Activated T-cell treated with anti-CD3 and anti-CD28 coated beads, Interleukin-2, amount 50 U/mL, for 72 hours (primary cell): ENCODE results near the gene SPAG4. TPM values are rescaled to one million over a fixed set of nuclear protein-coding genes. Genes with fewer than 3 reads are reported as not detected.

Experiments used
- ATAC-seq, 2 donors: fragments of 150-1000 bp; cut with Tn5 transposase; replicated peaks in 1 of 2; 2 replicates each; pipeline ENCODE4 v1.10.0; 2021; ENCODE audit warnings: moderate library complexity in 2 of 2, mild to moderate bottlenecking in 1 of 2
- DNase-seq, 2 donors: peaks; one replicate each; pipeline ENCODE4 v3.0.0; 2021 to 2022; ENCODE audit warnings: mixed read lengths in 1 of 2
- H3K27ac Mint-ChIP-seq: one replicate; pipeline ENCODE4 v1.8.0; 2022; ENCODE audit warnings: mild to moderate bottlenecking, moderate library complexity, mixed read lengths
- H3K27me3 Mint-ChIP-seq: one replicate; pipeline ENCODE4 v1.8.0; 2022; ENCODE audit warnings: low read depth, mixed read lengths
- H3K36me3 Mint-ChIP-seq, 2 donors: one replicate each; pipeline ENCODE4 v1.8.0; 2022; ENCODE audit warnings: mixed read lengths in 2 of 2, mild to moderate bottlenecking in 1 of 2; ENCODE audit not compliant: insufficient read depth in 2 of 2
- H3K4me1 Mint-ChIP-seq: one replicate; pipeline ENCODE4 v1.8.0; 2022; ENCODE audit warnings: low read depth, mixed read lengths
- H3K4me3 Mint-ChIP-seq, 2 donors: one replicate each; pipeline ENCODE4 v1.8.0; 2022; ENCODE audit warnings: mild to moderate bottlenecking in 2 of 2, mixed read lengths in 2 of 2, moderate library complexity in 2 of 2
- H3K9me3 Mint-ChIP-seq, 2 donors: one replicate each; pipeline ENCODE4 v1.8.0; 2022; ENCODE audit warnings: mixed read lengths in 2 of 2
- total RNA-seq, 2 donors: library from RNA; stranded (reverse); gene quantifications; one replicate each; pipeline ENCODE4 v1.2.3, GENCODE V29; 2022

The SPAG4 gene
- total RNA-seq: 1 to 10 TPM; 8.7 to 9.8 TPM

- Mint-ChIP-seq H3K27ac (peak within 1 kb of the TSS; percentile 89), H3K36me3 (no peaks in the 10 kb centered on the region), H3K9me3 (no peaks in the 10 kb centered on the region), H3K4me3 (peak within 1 kb of the TSS; percentile 86 to 89), H3K27me3 (no peaks in the 10 kb centered on the region), H3K4me1 (peaks cover 55% of the 10 kb centered on the region)
- peak; percentile 80 to 100 for DNase-seq
- peak; percentile 83 to 85 for ATAC-seq
Observed at GRCh38 chr20:35615667-35616464, at the start of gene SPAG4. SPAG4 (plus strand) TSS chr20:35615829; CDS start chr20:35616004, 175 bp downstream.

- no peak for DNase-seq
- no peak overlapping the region for H3K4me3 Mint-ChIP-seq
- ATAC-seq: peak in 1 of 2 donors; percentile 28
- no peak overlapping the region for H3K27ac Mint-ChIP-seq
- peaks cover 5% of the 10 kb centered on the region for H3K4me1 Mint-ChIP-seq
- H3K27me3 Mint-ChIP-seq: peaks cover 5% of the 10 kb centered on the region
- peaks cover 2 to 5% of the 10 kb centered on the region in 2 donors for H3K36me3 Mint-ChIP-seq
- peaks cover 0 to 2% of the 10 kb centered on the region in 2 donors for H3K9me3 Mint-ChIP-seq
Observed at GRCh38 chr20:35568645-35569044, 47.0 kb upstream of the SPAG4 start.

- Mint-ChIP-seq H3K27ac (no peak overlapping the region), H3K27me3 (peaks cover 5% of the 10 kb centered on the region), H3K9me3 (peaks cover 0 to 2% of the 10 kb centered on the region in 2 donors), H3K4me3 (no peak overlapping the region), H3K4me1 (peaks cover 5% of the 10 kb centered on the region), H3K36me3 (peaks cover 2 to 9% of the 10 kb centered on the region in 2 donors)
- ATAC-seq (no peak), DNase-seq (no peak)
Observed at GRCh38 chr20:35571555-35571954, 44.1 kb upstream of the SPAG4 start.

- Mint-ChIP-seq H3K36me3 (peaks cover 2 to 9% of the 10 kb centered on the region in 2 donors), H3K9me3 (peaks cover 0 to 2% of the 10 kb centered on the region in 2 donors), H3K27me3 (no peaks in the 10 kb centered on the region), H3K4me1 (peaks cover 5% of the 10 kb centered on the region), H3K27ac (no peak overlapping the region), H3K4me3 (no peak overlapping the region)
- DNase-seq (no peak), ATAC-seq (no peak)
Observed at GRCh38 chr20:35572838-35573237, 42.8 kb upstream of the SPAG4 start.

GRCh38 chr20:35575958-35576357 is 39.7 kb upstream of the SPAG4 start:
- no peaks in the 10 kb centered on the region for H3K27me3 Mint-ChIP-seq
- H3K4me1 Mint-ChIP-seq: no peaks in the 10 kb centered on the region
- no peak overlapping the region for H3K4me3 Mint-ChIP-seq
- H3K36me3 Mint-ChIP-seq: peaks cover 2 to 9% of the 10 kb centered on the region in 2 donors
- peaks cover 0 to 2% of the 10 kb centered on the region in 2 donors for H3K9me3 Mint-ChIP-seq
- no peak for DNase-seq
- ATAC-seq: no peak
- no peak overlapping the region for H3K27ac Mint-ChIP-seq

- Mint-ChIP-seq H3K27ac (no peak overlapping the region), H3K36me3 (peaks cover 2 to 9% of the 10 kb centered on the region in 2 donors), H3K27me3 (no peaks in the 10 kb centered on the region), H3K4me3 (no peak overlapping the region), H3K9me3 (peaks cover 0 to 2% of the 10 kb centered on the region in 2 donors), H3K4me1 (no peaks in the 10 kb centered on the region)
- DNase-seq: no peak
- no peak for ATAC-seq
Observed at GRCh38 chr20:35576816-35577215, 38.8 kb upstream of the SPAG4 start.

GRCh38 chr20:35578469-35578868 is 37.2 kb upstream of the SPAG4 start:
- Mint-ChIP-seq H3K36me3 (peaks cover 0 to 4% of the 10 kb centered on the region in 2 donors), H3K27me3 (no peaks in the 10 kb centered on the region), H3K9me3 (no peaks in the 10 kb centered on the region), H3K4me3 (no peak overlapping the region), H3K27ac (no peak overlapping the region), H3K4me1 (no peaks in the 10 kb centered on the region)
- ATAC-seq: no peak
- DNase-seq: no peak

GRCh38 chr20:35579196-35579595 is 36.4 kb upstream of the SPAG4 start:
- DNase-seq (no peak), ATAC-seq (no peak)
- no peaks in the 10 kb centered on the region for H3K4me1 Mint-ChIP-seq
- H3K27ac Mint-ChIP-seq: no peak overlapping the region
- no peaks in the 10 kb centered on the region for H3K9me3 Mint-ChIP-seq
- peaks cover 0 to 1% of the 10 kb centered on the region in 2 donors for H3K36me3 Mint-ChIP-seq
- H3K27me3 Mint-ChIP-seq: no peaks in the 10 kb centered on the region
- no peak overlapping the region for H3K4me3 Mint-ChIP-seq

GRCh38 chr20:35582131-35582530 is 33.5 kb upstream of the SPAG4 start:
- Mint-ChIP-seq H3K27ac (no peak overlapping the region), H3K27me3 (no peaks in the 10 kb centered on the region), H3K9me3 (no peaks in the 10 kb centered on the region), H3K36me3 (no peaks in the 10 kb centered on the region), H3K4me3 (no peak overlapping the region), H3K4me1 (no peaks in the 10 kb centered on the region)
- no peak for ATAC-seq
- DNase-seq: no peak

- H3K27ac Mint-ChIP-seq: no peak overlapping the region
- no peaks in the 10 kb centered on the region for H3K4me1 Mint-ChIP-seq
- ATAC-seq (no peak), DNase-seq (no peak)
- H3K36me3 Mint-ChIP-seq: no peaks in the 10 kb centered on the region
- no peaks in the 10 kb centered on the region for H3K27me3 Mint-ChIP-seq
- H3K4me3 Mint-ChIP-seq: no peak overlapping the region
- H3K9me3 Mint-ChIP-seq: no peaks in the 10 kb centered on the region
Observed at GRCh38 chr20:35582741-35583404, 32.8 kb upstream of the SPAG4 start.

GRCh38 chr20:35583636-35584560 is 31.7 kb upstream of the SPAG4 start:
- ATAC-seq (no peak), DNase-seq (no peak)
- H3K27me3 Mint-ChIP-seq: no peaks in the 10 kb centered on the region
- H3K27ac Mint-ChIP-seq: no peak overlapping the region
- no peaks in the 10 kb centered on the region for H3K9me3 Mint-ChIP-seq
- no peak overlapping the region for H3K4me3 Mint-ChIP-seq
- H3K36me3 Mint-ChIP-seq: no peaks in the 10 kb centered on the region
- H3K4me1 Mint-ChIP-seq: no peaks in the 10 kb centered on the region

GRCh38 chr20:35586751-35587425 is 28.7 kb upstream of the SPAG4 start:
- no peaks in the 10 kb centered on the region for H3K36me3 Mint-ChIP-seq
- H3K4me1 Mint-ChIP-seq: no peaks in the 10 kb centered on the region
- ATAC-seq (no peak), DNase-seq (no peak)
- H3K9me3 Mint-ChIP-seq: no peaks in the 10 kb centered on the region
- H3K27ac Mint-ChIP-seq: no peak overlapping the region
- H3K27me3 Mint-ChIP-seq: no peaks in the 10 kb centered on the region
- H3K4me3 Mint-ChIP-seq: no peak overlapping the region
